MCF 10A (cell line): ENCODE data around the gene SNW1. TPM values are rescaled to one million over a fixed set of nuclear protein-coding genes. Genes with fewer than 3 reads are reported as not detected.

Source experiments
- BruUV-seq: library from RNA; stranded (reverse); fragments of 400-500 nt; replicated peaks from 2 replicates; lab custom pipeline; 2021; lab: Mats Ljungman, UMichigan
- CTCF ChIA-PET: fragments of 300-600 bp; sonication (Branson Sonifier 250); formaldehyde crosslinking; extraction: SDS; loops from one replicate; lab custom pipeline; 2021; ENCODE audit warnings: antibody characterized with exemption, inconsistent platforms; lab: Yijun Ruan, JAX
- POLR2A ChIA-PET: fragments of 300-600, 350-650 bp; sonication (Branson Sonifier 250); formaldehyde crosslinking; extraction: SDS; loops from one replicate; lab custom pipeline; 2020; ENCODE audit warnings: antibody characterized with exemption, inconsistent platforms; lab: Yijun Ruan, JAX
- DNase-seq: peaks from one replicate; pipeline ENCODE4 v3.0.0-alpha.2; 2018; ENCODE audit not compliant: unreplicated experiment
- H3K27ac Mint-ChIP-seq: one replicate; pipeline ENCODE4 v1.8.0; 2022; ENCODE audit warnings: mild to moderate bottlenecking, low read depth, mixed read lengths; ENCODE audit not compliant: unreplicated experiment
- H3K27me3 Mint-ChIP-seq: one replicate; pipeline ENCODE4 v1.8.0; 2022; ENCODE audit warnings: mixed read lengths; ENCODE audit not compliant: insufficient read depth, unreplicated experiment
- H3K36me3 Mint-ChIP-seq: one replicate; pipeline ENCODE4 v1.8.0; 2022; ENCODE audit warnings: mild to moderate bottlenecking, moderate library complexity, mixed read lengths; ENCODE audit not compliant: insufficient read depth, unreplicated experiment
- H3K4me1 Mint-ChIP-seq: one replicate; pipeline ENCODE4 v1.8.0; 2022; ENCODE audit warnings: mixed read lengths; ENCODE audit not compliant: insufficient read depth, unreplicated experiment
- H3K4me3 Mint-ChIP-seq: one replicate; pipeline ENCODE4 v1.8.0; 2022; ENCODE audit warnings: mild to moderate bottlenecking, moderate library complexity, mixed read lengths; ENCODE audit not compliant: unreplicated experiment
- H3K9me3 Mint-ChIP-seq: one replicate; pipeline ENCODE4 v1.8.0; 2022; ENCODE audit warnings: mixed read lengths; ENCODE audit not compliant: unreplicated experiment
- intact Hi-C: fragments of 100-400 bp; cut with micrococcal nuclease; formaldehyde crosslinking; loops from 2 replicates; pipeline ENCODE4 v1.14.1; 2022
- total RNA-seq: library from RNA; stranded (reverse); gene quantifications from 2 replicates; pipeline ENCODE4 v1.2.3, GENCODE V29; 2022
- TF ChIP-seq, protein P1 (sequence below): fragments of 200-600 bp; IDR thresholded peaks from one replicate; pipeline ENCODE4 v1.8.0; 2022; ENCODE audit warnings: antibody characterized with exemption, mild to moderate bottlenecking; ENCODE audit not compliant: unreplicated experiment

Gene SNW1
- total RNA-seq, 1 experiment from 2014 or later = 113 TPM

GRCh38 chr14:77763316-77763715 is 2.4 kb upstream of the SNW1 start:
- intact Hi-C loops = no loop called here
- peaks cover 6% of the 10 kb centered on the region for H3K4me1 Mint-ChIP-seq
- BruUV-seq = no TSS peak
- POLR2A ChIA-PET = interaction anchor here (0.6 kb wide), 1 partner anchor 67 kb away, joined by 3 read pairs; no protein-coding TSS in a partner anchor
- no peaks in the 10 kb centered on the region for H3K9me3 Mint-ChIP-seq
- DNase-seq = no peak
- CTCF ChIA-PET = interaction anchor here (1.1 to 1.2 kb wide), 2 partner anchors 37 to 55 kb away, joined by 3 read pairs; partner anchors contain the start of gene ADCK1
- no peak overlapping the region for H3K4me3 Mint-ChIP-seq
- H3K27me3 Mint-ChIP-seq = no peaks in the 10 kb centered on the region
- H3K36me3 Mint-ChIP-seq = peaks cover 7% of the 10 kb centered on the region
- TF ChIP-seq, protein P1, sequence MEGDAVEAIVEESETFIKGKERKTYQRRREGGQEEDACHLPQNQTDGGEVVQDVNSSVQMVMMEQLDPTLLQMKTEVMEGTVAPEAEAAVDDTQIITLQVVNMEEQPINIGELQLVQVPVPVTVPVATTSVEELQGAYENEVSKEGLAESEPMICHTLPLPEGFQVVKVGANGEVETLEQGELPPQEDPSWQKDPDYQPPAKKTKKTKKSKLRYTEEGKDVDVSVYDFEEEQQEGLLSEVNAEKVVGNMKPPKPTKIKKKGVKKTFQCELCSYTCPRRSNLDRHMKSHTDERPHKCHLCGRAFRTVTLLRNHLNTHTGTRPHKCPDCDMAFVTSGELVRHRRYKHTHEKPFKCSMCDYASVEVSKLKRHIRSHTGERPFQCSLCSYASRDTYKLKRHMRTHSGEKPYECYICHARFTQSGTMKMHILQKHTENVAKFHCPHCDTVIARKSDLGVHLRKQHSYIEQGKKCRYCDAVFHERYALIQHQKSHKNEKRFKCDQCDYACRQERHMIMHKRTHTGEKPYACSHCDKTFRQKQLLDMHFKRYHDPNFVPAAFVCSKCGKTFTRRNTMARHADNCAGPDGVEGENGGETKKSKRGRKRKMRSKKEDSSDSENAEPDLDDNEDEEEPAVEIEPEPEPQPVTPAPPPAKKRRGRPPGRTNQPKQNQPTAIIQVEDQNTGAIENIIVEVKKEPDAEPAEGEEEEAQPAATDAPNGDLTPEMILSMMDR = no peak
- H3K27ac Mint-ChIP-seq = no peak overlapping the region

DNA sequence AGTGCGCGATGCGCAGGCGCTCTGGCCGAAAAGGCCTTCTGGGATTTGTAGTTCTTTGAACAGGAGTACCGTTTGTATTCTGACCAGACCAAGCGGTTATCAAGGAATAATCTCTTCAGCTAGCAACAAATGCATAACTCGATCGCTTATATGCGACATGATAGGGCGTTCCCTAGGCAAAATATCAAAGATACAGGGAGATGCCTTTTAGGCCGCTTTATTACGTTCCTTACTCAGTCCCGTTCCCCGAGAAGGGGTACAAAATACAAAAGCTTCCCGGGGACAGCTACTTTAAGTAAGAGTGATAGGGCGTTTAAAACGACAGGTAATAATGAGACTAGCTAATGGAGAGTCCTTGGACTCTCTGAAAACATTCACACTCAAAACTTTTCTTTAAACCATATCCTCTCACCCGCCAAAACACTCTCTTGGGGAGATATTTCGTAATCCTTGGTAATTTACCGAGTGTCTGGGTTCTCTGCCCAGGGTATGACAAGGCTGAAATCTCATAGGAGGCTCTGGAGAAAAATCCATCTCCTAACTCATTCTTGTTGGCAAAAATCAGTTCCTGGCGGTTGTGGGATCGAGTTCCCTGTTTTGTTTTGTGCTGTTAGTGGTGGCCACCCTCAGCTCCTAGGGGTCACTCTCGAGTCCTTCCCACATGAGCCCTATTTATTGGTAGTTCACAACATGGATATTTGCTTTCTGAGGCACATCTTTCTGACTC is 412 bp upstream of the SNW1 start:
- no peaks in the 10 kb centered on the region for H3K9me3 Mint-ChIP-seq
- peak; percentile 56 for DNase-seq
- H3K27ac Mint-ChIP-seq = peak overlapping the region; percentile 96
- intact Hi-C loops = loop anchor here (1.0 kb wide), 1 partner anchor 39 kb away; the partner anchor contains the start of gene ADCK1
- H3K4me3 Mint-ChIP-seq = peak overlapping the region; percentile 89
- H3K4me1 Mint-ChIP-seq = peaks cover 14% of the 10 kb centered on the region
- BruUV-seq = no TSS peak
- CTCF ChIA-PET = interaction anchor here (0.6 to 3.1 kb wide), 14 partner anchors 8 to 805 kb away, joined by 3 to 15 read pairs (median 3); partner anchors contain the start of genes ADCK1 and SLIRP
- TF ChIP-seq, protein P1 = peak; percentile 19
- H3K36me3 Mint-ChIP-seq = peaks cover 25% of the 10 kb centered on the region
- no peaks in the 10 kb centered on the region for H3K27me3 Mint-ChIP-seq
- POLR2A ChIA-PET = interaction anchor here (0.5 to 2.8 kb wide), 18 partner anchors 9 to 1912 kb away, joined by 3 to 31 read pairs (median 7); partner anchors contain the start of genes ADCK1, AHSA1, SLIRP and VIPAS39

DNA sequence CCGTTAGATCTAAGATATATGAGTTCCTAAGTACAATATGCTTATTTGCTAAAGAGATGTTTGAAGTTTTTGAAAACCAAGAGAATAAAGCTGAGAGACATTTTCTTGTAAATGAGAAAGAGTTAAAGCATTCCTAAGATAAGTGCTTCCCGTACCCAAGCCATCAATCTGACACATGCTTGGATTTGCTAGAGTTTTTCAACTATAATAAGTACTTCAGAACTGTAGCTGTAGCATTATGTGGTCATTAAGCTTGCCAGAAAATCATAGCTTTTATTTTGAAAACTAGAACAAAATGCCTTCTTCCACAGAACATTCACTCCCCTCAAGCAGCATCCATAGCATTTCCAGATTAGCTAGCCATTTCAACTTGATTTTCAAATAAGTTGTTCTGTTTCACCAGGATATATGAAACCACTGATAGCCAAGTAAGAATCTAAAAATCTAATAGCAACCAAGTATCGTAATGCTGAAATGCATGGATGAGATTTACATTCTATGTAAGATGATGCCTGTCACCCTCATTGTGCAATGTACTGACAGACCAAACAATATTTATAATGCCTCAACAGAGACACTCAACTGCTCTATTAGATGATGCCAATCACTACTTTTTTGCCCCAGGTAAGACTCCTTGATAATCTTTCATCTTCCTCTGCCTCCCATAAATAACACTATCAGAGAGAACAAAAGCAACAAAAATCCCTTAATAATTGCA is 8.0 kb downstream of the SNW1 start:
- peaks cover 82% of the 10 kb centered on the region for H3K36me3 Mint-ChIP-seq

More for the DNA sequence above, 8.0 kb downstream of the SNW1 start:
- TF ChIP-seq, protein P1 = no peak
- no peak for DNase-seq
- H3K4me3 Mint-ChIP-seq = no peak overlapping the region
- ChIA-PET POLR2A (interaction anchor here (1.0 to 2.2 kb wide), 4 partner anchors 8 to 44 kb away, joined by 4 to 15 read pairs (median 9); partner anchors contain the start of genes ALKBH1, SLIRP and SNW1), CTCF (interaction anchor here (0.9 to 1.3 kb wide), 4 partner anchors 9 to 232 kb away, joined by 3 to 4 read pairs (median 3); partner anchors contain the start of gene SNW1)
- intact Hi-C loops = no loop called here
- no peaks in the 10 kb centered on the region for H3K9me3 Mint-ChIP-seq
- H3K27me3 Mint-ChIP-seq = no peaks in the 10 kb centered on the region
- no TSS peak for BruUV-seq
- peaks cover 6% of the 10 kb centered on the region for H3K4me1 Mint-ChIP-seq
- H3K27ac Mint-ChIP-seq = no peak overlapping the region
